Nephron (organoid): ENCODE measurements around the gene STAB1.

Source experiments
- H3K27ac Mint-ChIP-seq, 3 experiments: 2 replicates each; pipeline ENCODE4 v1.8.0; 2020; ENCODE audit warnings: mixed read lengths in 3 of 3, mild to moderate bottlenecking in 2 of 3, moderate library complexity in 1 of 3
- H3K27me3 Mint-ChIP-seq: 2 replicates; pipeline ENCODE4 v1.8.0; 2021; ENCODE audit warnings: low read depth, mild to moderate bottlenecking, moderate library complexity, mixed read lengths
- H3K36me3 Mint-ChIP-seq: 2 replicates; pipeline ENCODE4 v1.8.0; 2020; ENCODE audit warnings: low read depth, mixed read lengths
- H3K4me1 Mint-ChIP-seq: 2 replicates; pipeline ENCODE4 v1.8.0; 2020; ENCODE audit warnings: mixed read lengths
- H3K4me3 Mint-ChIP-seq, 3 experiments: 2 replicates each; pipeline ENCODE4 v1.8.0; 2020; ENCODE audit warnings: mild to moderate bottlenecking in 3 of 3, mixed read lengths in 3 of 3, moderate library complexity in 2 of 3
- H3K9me3 Mint-ChIP-seq: 2 replicates; pipeline ENCODE4 v1.8.0; 2020; ENCODE audit warnings: mixed read lengths
- TF ChIP-seq, protein P1 (sequence below), 3 experiments: fragments of 200-600 bp; sonication (generic); IDR thresholded peaks; one replicate each; pipeline ENCODE4 v1.5.0; 2021; ENCODE audit warnings: antibody characterized with exemption in 3 of 3; ENCODE audit not compliant: unreplicated experiment in 3 of 3

Gene STAB1

DNA sequence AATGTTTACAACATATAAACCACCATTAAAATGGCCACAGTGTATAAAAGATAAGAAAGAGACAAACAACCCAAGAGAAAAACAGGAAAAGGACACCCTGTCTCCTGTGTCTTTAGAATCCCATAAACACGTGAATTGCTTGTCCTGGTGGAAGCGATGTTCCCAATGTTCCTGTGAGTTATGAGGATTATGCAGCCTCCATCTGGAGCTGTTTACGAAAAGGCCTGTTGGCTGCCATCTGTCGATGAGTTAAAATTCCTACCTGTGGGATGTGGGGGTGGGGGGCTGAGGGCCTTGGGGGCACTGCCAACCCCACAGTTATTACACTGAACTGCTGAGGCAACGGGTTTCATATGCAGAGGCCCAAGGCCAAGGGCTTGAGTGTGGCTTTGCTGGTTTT is 26.1 kb upstream of the STAB1 start:
- Mint-ChIP-seq H3K4me1 (peaks cover 14% of the 10 kb centered on the region), H3K9me3 (no peaks in the 10 kb centered on the region), H3K36me3 (peaks cover 48% of the 10 kb centered on the region), H3K27me3 (no peaks in the 10 kb centered on the region), H3K27ac (no peak overlapping the region), H3K4me3 (no peak overlapping the region)
- TF ChIP-seq, protein P1, sequence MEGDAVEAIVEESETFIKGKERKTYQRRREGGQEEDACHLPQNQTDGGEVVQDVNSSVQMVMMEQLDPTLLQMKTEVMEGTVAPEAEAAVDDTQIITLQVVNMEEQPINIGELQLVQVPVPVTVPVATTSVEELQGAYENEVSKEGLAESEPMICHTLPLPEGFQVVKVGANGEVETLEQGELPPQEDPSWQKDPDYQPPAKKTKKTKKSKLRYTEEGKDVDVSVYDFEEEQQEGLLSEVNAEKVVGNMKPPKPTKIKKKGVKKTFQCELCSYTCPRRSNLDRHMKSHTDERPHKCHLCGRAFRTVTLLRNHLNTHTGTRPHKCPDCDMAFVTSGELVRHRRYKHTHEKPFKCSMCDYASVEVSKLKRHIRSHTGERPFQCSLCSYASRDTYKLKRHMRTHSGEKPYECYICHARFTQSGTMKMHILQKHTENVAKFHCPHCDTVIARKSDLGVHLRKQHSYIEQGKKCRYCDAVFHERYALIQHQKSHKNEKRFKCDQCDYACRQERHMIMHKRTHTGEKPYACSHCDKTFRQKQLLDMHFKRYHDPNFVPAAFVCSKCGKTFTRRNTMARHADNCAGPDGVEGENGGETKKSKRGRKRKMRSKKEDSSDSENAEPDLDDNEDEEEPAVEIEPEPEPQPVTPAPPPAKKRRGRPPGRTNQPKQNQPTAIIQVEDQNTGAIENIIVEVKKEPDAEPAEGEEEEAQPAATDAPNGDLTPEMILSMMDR (IDR thresholded peaks at IDR 0.05; ENCODE audit: unreplicated experiment in 3 of 3): no peak

DNA sequence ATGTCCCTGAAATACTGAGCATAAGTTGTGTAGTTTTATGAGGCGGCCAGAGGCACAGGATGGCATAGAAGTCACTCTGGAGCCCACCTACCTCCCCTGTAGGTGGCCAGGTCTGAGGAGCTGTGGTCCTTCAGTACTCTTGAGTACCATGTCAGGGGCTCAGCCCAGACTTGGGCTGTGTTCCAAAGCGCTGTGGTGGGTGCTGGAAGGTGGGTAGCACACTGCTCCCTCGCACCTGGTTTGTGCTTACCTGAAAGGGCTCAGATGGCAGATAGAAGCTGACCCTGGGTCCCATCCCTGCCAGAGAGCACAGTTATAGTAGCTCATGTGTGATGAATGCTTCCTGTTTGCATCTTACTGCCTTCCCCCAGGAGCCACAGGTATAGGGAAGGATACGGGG is 24.2 kb upstream of the STAB1 start:
- TF ChIP-seq, protein P1 (IDR thresholded peaks at IDR 0.05; ENCODE audit: unreplicated experiment in 3 of 3): no peak
- H3K27ac Mint-ChIP-seq: no peak overlapping the region
- H3K4me1 Mint-ChIP-seq: peaks cover 9% of the 10 kb centered on the region
- H3K36me3 Mint-ChIP-seq: peaks cover 56% of the 10 kb centered on the region
- H3K4me3 Mint-ChIP-seq: no peak overlapping the region
- no peaks in the 10 kb centered on the region for H3K9me3 Mint-ChIP-seq
- no peaks in the 10 kb centered on the region for H3K27me3 Mint-ChIP-seq

DNA sequence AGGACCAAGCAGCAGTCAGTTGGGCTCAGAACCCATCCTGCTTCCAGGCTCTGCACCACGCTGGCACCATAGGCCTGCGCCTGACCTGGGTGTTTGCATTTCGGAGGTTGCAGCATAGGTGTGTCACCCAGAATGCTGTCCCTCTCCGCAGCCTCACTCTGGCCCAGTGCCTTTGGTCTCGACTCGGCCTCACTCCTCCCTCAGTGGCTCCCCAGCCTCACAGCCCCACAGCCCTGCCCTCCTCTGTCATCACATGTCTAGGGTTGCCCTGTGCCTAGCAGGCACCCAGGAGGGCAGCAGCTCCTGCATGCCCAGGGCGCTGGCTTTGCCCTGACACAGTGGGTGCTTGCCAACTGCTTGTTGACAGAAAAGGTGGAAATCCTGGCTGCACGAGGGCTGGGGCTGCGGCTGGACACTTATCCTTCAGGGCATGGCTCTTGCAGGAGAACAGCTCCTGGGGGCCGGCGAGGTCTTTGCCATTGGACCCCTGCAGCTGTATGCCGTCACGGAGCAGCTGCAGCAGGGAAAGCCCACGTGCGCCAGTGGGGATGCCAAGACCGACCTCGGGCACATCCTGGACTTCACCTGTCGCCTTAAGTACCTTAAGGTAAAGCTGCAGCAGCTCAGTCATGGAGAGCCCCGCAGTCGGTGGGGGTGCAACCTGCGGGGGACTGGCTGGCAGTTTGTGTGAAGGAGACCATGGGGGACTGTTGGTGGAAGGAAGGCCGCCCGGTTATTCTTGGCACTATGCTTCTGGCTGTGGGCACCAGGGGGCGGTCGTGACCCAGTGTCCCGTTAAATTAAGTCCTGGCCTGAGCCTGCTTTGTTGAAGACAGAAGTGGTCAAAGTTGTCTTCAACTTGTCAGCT is 23.5 kb upstream of the STAB1 start:
- TF ChIP-seq, protein P1 (IDR thresholded peaks at IDR 0.05; ENCODE audit: unreplicated experiment in 3 of 3): peak; percentile 46 to 51 (median 47)
- Mint-ChIP-seq H3K4me3 (no peak overlapping the region), H3K36me3 (peaks cover 56% of the 10 kb centered on the region), H3K27ac (no peak overlapping the region), H3K4me1 (peaks cover 8% of the 10 kb centered on the region), H3K9me3 (no peaks in the 10 kb centered on the region), H3K27me3 (no peaks in the 10 kb centered on the region)

DNA sequence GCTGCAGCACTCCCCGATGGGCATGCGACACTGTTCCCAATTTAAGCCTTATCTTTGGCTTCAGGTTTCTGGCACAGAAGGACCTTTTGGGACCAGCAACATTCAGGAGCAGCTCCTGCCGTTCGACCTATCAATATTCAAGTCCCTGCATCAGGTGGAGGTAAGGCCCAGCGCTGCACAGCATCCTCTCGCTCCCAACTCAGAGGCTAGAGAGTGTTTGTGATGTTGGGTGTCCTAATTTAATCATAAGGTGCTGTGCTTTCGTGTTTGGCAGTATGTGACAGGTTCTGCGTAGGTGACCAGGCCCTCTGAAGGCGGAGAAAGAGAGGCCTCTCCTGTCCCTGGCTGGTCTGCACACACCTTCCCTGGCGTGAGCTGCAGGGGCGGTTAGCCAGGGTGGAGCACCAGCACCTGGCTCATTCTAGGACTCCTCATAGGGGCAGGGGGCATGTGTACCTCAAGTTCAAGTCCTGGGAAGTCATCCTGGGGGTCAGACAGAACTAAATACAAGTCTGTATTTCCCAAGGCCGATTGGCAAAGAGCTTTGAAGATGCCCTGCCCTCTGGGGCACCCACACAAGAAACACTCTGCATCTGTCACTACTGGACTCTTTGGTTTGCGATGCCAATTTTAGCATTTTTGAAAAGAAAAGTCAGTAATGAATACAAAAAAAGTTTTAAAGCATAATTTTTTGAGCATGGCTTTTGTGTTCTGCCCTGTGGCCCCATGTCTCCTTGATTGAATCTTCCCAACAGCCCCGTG is 22.7 kb upstream of the STAB1 start:
- TF ChIP-seq, protein P1 (IDR thresholded peaks at IDR 0.05; ENCODE audit: unreplicated experiment in 3 of 3): peak in 1 of 3 experiments; percentile 3
- H3K4me1 Mint-ChIP-seq: peaks cover 8% of the 10 kb centered on the region
- H3K4me3 Mint-ChIP-seq: no peak overlapping the region
- peaks cover 58% of the 10 kb centered on the region for H3K36me3 Mint-ChIP-seq
- H3K9me3 Mint-ChIP-seq: no peaks in the 10 kb centered on the region
- H3K27me3 Mint-ChIP-seq: no peaks in the 10 kb centered on the region
- no peak overlapping the region for H3K27ac Mint-ChIP-seq

DNA sequence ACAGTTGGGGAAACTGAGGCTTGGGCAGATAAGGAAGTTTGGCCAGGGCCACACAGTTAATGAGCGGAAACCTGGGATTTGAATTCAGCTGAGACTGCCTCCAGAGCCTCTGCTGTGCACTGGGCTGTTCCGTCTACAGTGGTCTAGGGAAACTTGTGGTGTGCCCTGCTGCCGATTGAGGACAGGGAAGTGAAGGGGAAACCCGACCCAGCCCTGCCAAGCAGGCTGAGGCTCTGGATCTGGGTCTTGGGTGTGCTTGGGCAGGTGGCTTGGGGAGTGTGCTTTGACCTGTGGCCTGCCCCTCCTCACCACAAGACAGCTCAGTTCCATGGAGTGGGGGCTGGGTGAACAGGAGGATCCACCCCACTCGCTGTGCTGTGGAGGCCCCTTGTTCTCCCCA is 22.1 kb upstream of the STAB1 start:
- Mint-ChIP-seq H3K27me3 (no peaks in the 10 kb centered on the region), H3K4me3 (no peak overlapping the region), H3K27ac (no peak overlapping the region), H3K4me1 (peaks cover 8% of the 10 kb centered on the region), H3K36me3 (peaks cover 63% of the 10 kb centered on the region), H3K9me3 (no peaks in the 10 kb centered on the region)
- TF ChIP-seq, protein P1 (IDR thresholded peaks at IDR 0.05; ENCODE audit: unreplicated experiment in 3 of 3): no peak
